Mammary epithelial cell (primary cell): ENCODE measurements around the gene KLHL12.

Experiments
- CTCF ChIP-seq, 2 donors: IDR thresholded peaks in 1 of 2; conservative IDR thresholded peaks in 1 of 2; 2 replicates each; pipeline ENCODE4 v1.5.1; 2011 to 2012; ENCODE audit warnings: inconsistent platforms in 2 of 2, low read length in 2 of 2, mild to moderate bottlenecking in 2 of 2, control low read depth in 1 of 2, low read depth in 1 of 2; ENCODE audit not compliant: insufficient read depth in 1 of 2; ENCODE audit errors: extremely low read depth in 1 of 2
- EZH2 ChIP-seq: IDR thresholded peaks from 2 replicates; pipeline ENCODE4 v1.6.1; 2012; ENCODE audit warnings: low read length, inconsistent platforms, borderline replicate concordance

GRCh38 chr1:202972046-202972445, 45.0 kb upstream of the KLHL12 start:
- TF ChIP-seq CTCF (conservative IDR thresholded peaks at IDR 0.05 in 1 of 2, IDR thresholded peaks at IDR 0.05 in 1 of 2; ENCODE audit: extremely low read depth in 1 of 2, insufficient read depth in 1 of 2, low read depth in 1 of 2, low read length in 2 of 2) = no peak
- TF ChIP-seq EZH2 = no peak
